ENCODE results near the gene TTC34.

GRCh38 chr1:2603521-2604155 is 197.9 kb downstream of the TTC34 start:
- TF ChIP-seq CTCF (IDR thresholded peaks at IDR 0.05) (no peak), EZH2 (IDR thresholded peaks at IDR 0.05) (no peak), EZH2phosphoT487 (IDR thresholded peaks at IDR 0.05) (no peak)

Measured in neural progenitor cell (in vitro differentiated cells).